ENCODE measurements around the gene DCAF8L2.
"Not testable (repeated sequence)": the region's sequence is repeated elsewhere in the genome, so short reads cannot be mapped to it uniquely, and the experiment has no call there.

DCAF8L2 gene

DNA sequence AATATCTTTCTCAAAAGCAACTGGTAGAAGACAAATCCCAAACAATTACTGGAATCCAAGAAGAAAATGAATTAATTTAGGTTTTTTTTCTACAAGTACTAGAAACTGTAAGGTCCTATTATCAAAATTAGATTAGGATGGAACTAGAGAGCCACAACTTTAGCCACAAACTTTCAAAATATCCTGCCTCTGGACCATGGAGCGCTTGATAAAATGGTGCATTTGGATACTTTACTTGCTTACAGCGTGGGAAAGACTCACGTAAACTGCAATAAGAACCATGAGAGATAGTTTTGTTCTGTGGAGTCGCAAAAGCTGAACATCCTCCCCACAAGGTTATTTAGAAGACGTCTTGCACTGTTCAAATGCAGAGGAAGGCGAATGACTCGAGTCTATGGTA lies at the start of gene DCAF8L2:
Gene DCAF8L2 (plus strand): TSS at position 301 of the 400 bp plus-strand sequence. CDS start 156,552 bp downstream, outside the sequence.
- DNase-seq (ENCODE audit: low read depth), result no peak
- TF ChIP-seq, protein P1, sequence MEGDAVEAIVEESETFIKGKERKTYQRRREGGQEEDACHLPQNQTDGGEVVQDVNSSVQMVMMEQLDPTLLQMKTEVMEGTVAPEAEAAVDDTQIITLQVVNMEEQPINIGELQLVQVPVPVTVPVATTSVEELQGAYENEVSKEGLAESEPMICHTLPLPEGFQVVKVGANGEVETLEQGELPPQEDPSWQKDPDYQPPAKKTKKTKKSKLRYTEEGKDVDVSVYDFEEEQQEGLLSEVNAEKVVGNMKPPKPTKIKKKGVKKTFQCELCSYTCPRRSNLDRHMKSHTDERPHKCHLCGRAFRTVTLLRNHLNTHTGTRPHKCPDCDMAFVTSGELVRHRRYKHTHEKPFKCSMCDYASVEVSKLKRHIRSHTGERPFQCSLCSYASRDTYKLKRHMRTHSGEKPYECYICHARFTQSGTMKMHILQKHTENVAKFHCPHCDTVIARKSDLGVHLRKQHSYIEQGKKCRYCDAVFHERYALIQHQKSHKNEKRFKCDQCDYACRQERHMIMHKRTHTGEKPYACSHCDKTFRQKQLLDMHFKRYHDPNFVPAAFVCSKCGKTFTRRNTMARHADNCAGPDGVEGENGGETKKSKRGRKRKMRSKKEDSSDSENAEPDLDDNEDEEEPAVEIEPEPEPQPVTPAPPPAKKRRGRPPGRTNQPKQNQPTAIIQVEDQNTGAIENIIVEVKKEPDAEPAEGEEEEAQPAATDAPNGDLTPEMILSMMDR (conservative IDR thresholded peaks at IDR 0.05; ENCODE audit: low read depth, low read length), result no peak
- H3K4me3 ChIP-seq (ENCODE audit: low read depth, low read length), result no peak within 1 kb of the TSS

DNA sequence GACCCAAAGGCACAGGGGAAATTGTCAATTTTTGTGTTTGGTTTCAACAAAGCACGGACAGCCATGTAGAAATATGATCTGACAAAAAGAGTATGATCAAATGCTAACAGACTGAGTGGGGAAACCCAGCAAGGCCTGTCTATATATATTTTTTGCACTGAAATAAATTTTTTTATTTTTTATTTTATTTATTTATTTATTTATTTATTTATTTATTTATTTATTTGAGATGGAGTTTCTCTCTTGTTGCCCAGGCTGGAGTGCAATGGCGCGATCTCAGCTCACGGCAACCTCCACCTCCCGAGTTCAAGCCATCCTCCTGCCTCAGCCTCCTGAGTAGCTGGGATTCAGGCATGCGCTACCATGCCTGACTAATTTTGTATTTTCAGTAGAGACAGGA lies 49.0 kb upstream of the DCAF8L2 start:
- DNase-seq (ENCODE audit: low read depth); H3K4me3 ChIP-seq (ENCODE audit: low read depth, low read length): not testable (repeated sequence)

DNA sequence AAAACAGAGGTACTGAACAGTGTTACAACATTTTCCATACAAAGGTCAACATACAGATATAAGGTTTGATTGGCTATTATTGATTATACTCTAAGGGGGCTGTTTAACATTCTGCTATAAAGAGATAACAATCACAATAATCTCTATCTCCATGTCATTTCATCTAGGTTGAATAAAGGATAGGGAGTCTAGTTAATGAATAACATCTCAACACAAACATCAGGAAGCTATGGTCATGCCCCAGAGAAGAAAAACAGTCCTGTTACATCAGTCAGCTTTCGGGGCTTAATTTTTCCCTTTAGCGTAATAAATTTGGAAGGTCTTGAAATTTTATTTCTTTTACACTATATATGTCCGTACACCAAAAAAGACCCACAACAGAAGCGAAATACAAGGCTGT lies 41.5 kb upstream of the DCAF8L2 start:
- DNase-seq (ENCODE audit: low read depth), result no peak
- no peak overlapping the region for H3K4me3 ChIP-seq (ENCODE audit: low read depth, low read length)
- TF ChIP-seq, protein P1 (conservative IDR thresholded peaks at IDR 0.05; ENCODE audit: low read depth, low read length), result no peak

DNA sequence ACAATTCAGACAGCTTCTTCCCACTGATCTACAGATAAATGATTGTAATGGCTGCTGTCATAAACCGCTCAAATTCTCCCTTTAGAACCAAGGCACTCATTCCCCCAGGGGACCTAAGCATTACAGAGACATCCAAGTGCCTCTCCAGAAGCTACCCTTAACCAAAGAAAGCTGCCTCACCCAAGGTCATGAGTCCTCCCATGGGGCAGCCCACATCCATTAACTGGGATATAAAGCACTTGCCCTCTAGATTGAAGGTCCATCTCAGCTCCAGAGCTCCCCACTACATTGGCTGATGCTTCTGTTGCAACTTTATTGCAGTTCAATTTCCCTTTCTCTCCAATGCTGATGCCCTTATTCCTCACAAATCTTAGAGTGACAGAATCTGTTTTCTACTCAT lies 40.5 kb upstream of the DCAF8L2 start:
- no peak for DNase-seq (ENCODE audit: low read depth)
- TF ChIP-seq, protein P1 (conservative IDR thresholded peaks at IDR 0.05; ENCODE audit: low read depth, low read length), result no peak
- H3K4me3 ChIP-seq (ENCODE audit: low read depth, low read length), result no peak overlapping the region

DNA sequence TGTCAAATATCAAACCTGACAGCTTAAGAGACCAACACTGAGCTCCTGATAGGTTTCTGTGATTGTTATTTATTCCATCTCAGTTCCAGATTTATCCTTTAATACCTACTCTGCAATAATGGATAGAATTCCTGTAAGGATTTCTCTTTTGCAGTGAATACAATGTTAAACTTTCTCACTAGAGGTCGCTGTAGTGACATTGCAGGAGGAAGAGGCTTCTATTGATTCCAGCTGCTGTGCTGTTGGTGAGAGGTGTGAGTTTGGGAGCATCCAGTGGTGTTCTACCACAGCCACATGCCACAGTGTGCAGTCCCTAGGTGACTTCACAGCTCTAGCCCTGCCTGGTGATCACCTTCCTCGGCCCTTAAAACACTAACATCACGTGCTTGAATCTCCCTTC lies 34.6 kb upstream of the DCAF8L2 start:
- TF ChIP-seq, protein P1 (conservative IDR thresholded peaks at IDR 0.05; ENCODE audit: low read depth, low read length), result peak; percentile 65
- DNase-seq (ENCODE audit: low read depth), result peak; percentile 58
- no peak overlapping the region for H3K4me3 ChIP-seq (ENCODE audit: low read depth, low read length)

DNA sequence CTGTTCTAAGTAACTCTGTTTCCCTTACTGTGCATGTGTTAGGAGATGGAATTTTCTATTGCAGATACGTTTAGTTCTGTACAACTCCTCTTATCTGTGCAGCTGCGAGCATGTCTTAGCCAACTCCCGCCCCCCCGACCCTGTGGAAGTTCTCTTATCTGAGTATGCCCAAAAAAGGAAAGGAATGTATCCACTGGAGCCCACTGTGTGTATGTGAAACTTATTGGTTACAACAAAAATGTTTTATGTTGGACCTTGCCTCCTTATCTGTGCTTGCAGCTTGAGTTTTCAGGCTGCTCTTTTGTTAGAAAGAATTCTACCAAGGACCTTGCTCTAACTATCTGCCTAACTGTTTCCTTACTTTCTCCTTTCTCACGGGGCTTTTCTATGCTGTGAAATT lies 24.2 kb upstream of the DCAF8L2 start:
- H3K4me3 ChIP-seq (ENCODE audit: low read depth, low read length), result no peak overlapping the region
- TF ChIP-seq, protein P1 (conservative IDR thresholded peaks at IDR 0.05; ENCODE audit: low read depth, low read length), result no peak
- peak; percentile 73 for DNase-seq (ENCODE audit: low read depth)

DNA sequence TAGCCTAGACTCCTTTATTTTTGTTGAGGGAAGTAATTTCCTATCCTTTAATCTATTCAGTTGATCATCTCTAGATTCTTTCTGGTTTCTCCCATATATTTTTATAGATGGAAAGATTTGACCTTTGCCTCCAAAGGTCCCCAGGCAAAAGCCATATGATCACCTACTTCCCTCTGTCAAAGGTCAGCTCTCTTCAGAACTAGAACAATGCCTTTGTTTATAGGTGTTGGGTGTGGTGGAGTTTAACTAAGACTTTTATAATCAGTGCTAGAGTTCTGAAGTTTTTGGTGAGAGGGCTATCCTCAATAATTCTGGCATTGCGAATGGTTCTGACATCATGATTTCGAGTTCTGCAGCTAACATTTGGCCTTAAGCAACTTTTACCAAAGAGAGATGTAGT lies 19.0 kb upstream of the DCAF8L2 start:
- no peak overlapping the region for H3K4me3 ChIP-seq (ENCODE audit: low read depth, low read length)
- TF ChIP-seq, protein P1 (conservative IDR thresholded peaks at IDR 0.05; ENCODE audit: low read depth, low read length), result no peak
- DNase-seq (ENCODE audit: low read depth), result no peak

DNA sequence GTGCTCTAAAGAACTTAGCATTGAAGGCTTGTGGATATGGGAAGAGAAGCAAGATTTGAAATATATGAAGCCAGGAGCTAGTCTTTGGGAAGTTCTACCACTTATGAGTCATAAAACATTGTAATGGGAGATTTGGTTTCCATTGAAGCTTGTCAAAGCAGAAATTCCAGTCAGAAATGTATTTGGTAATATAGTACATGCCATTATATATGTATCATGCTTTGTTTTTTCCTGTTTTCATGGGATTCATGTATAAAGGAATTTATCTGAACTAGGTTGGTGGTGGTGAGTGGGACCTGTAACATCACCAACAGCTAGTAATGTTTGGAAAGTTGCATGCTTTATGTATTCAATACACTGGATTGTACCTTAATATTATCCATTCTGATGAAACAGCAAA lies 14.6 kb upstream of the DCAF8L2 start:
- TF ChIP-seq, protein P1 (conservative IDR thresholded peaks at IDR 0.05; ENCODE audit: low read depth, low read length), result no peak
- no peak overlapping the region for H3K4me3 ChIP-seq (ENCODE audit: low read depth, low read length)
- peak; percentile 63 for DNase-seq (ENCODE audit: low read depth)
